Stimulated activated CD4-positive, alpha-beta T cell treated with anti-CD3 and anti-CD28 coated beads, Interleukin-2, amount 100 ng/mL, for 48 hours (primary cell): ENCODE results near the gene UNC5B.

ENCODE experiments used
- DNase-seq, 2 donors: peaks; one replicate each; pipeline ENCODE4 v3.0.0-alpha.2; 2020

The UNC5B gene

GRCh38 chr10:71349406-71349805 lies 137.0 kb downstream of the UNC5B start:
- DNase-seq, result no peak

- no peak for DNase-seq
Observed at GRCh38 chr10:71351087-71351486, 138.7 kb downstream of the UNC5B start.

GRCh38 chr10:71351628-71352319 lies 139.4 kb downstream of the UNC5B start:
- DNase-seq, result no peak
